IPS-11a (cell line): ENCODE measurements around the gene APOC1.

ENCODE experiments used
- H3K4me3 ChIP-seq: one replicate; pipeline ENCODE4 v1.5.1; 2013; ENCODE audit warnings: low read depth, low read length, control low read depth

APOC1 gene

GRCh38 chr19:44912854-44913253 is 1.6 kb upstream of the APOC1 start:
- no peak overlapping the region for H3K4me3 ChIP-seq

GRCh38 chr19:44913512-44914432 is 636 bp upstream of the APOC1 start:
- peak overlapping the region; percentile 55 for H3K4me3 ChIP-seq

GRCh38 chr19:44924243-44924725 is 9.9 kb downstream of the APOC1 start:
- H3K4me3 ChIP-seq, result no peak overlapping the region

GRCh38 chr19:44925114-44925891 is 10.9 kb downstream of the APOC1 start:
- no peak overlapping the region for H3K4me3 ChIP-seq

GRCh38 chr19:44926245-44927077 is 12.1 kb downstream of the APOC1 start:
- H3K4me3 ChIP-seq, result peak overlapping the region; percentile 13

GRCh38 chr19:44927746-44928145 is 13.3 kb downstream of the APOC1 start:
- no peak overlapping the region for H3K4me3 ChIP-seq

GRCh38 chr19:44930088-44930487 is 15.7 kb downstream of the APOC1 start:
- H3K4me3 ChIP-seq, result no peak overlapping the region

- H3K4me3 ChIP-seq, result no peak overlapping the region
Measured at GRCh38 chr19:44931541-44931940, 17.1 kb downstream of the APOC1 start.

- no peak overlapping the region for H3K4me3 ChIP-seq
Measured at GRCh38 chr19:44939668-44940067, 25.3 kb downstream of the APOC1 start.

GRCh38 chr19:44942067-44942571 is 27.7 kb downstream of the APOC1 start, which contains the start of gene APOC4:
Gene APOC4, plus strand, starts transcription at chr19:44942237. Its CDS starts 41 bp downstream, at chr19:44942278.
- H3K4me3 ChIP-seq, result no peak within 1 kb of the TSS

- H3K4me3 ChIP-seq, result no peak overlapping the region
Measured at GRCh38 chr19:44943801-44944249, 29.4 kb downstream of the APOC1 start.

- H3K4me3 ChIP-seq, result no peak overlapping the region
Measured at GRCh38 chr19:44947041-44947581, 32.7 kb downstream of the APOC1 start.

GRCh38 chr19:44948237-44948636 is 33.8 kb downstream of the APOC1 start:
- no peak overlapping the region for H3K4me3 ChIP-seq

GRCh38 chr19:44948763-44949374 is 34.5 kb downstream of the APOC1 start:
- H3K4me3 ChIP-seq, result no peak overlapping the region

GRCh38 chr19:44949550-44949949 is 35.1 kb downstream of the APOC1 start:
- no peak overlapping the region for H3K4me3 ChIP-seq

- no peak overlapping the region for H3K4me3 ChIP-seq
Measured at GRCh38 chr19:44951179-44952159, 37.1 kb downstream of the APOC1 start.

GRCh38 chr19:44954278-44954648 is 39.9 kb downstream of the APOC1 start:
- peak overlapping the region; percentile 99 for H3K4me3 ChIP-seq

- H3K4me3 ChIP-seq, result peak within 1 kb of the TSS; percentile 99
Measured at GRCh38 chr19:44954649-44955504, 40.5 kb downstream of the APOC1 start, which contains the start of gene CLPTM1. Gene CLPTM1, plus strand, starts transcription at chr19:44955380. Its CDS starts 16 bp downstream, at chr19:44955396.
